ENCODE measurements around the gene ZPLD1.

DNA sequence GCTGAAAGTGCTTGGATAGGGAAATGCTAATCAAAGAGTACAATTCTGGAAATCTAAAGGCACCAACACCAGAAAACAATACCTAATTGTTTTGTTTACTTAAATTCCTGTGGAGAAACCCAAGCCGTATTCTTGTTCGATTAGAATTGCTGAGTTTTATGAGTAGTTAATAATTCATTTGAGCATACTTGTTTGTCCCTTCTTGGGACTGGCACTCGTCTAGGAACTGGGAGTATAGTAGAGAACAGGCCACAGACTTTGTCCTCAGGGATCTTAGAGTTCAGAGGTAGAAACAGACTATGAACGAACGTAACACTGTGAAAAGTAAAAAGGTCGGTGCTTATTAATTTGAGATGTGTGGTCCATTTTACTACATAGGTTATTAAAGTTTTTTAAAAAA lies 39.4 kb downstream of the ZPLD1 start:
- TF ChIP-seq, protein P1, sequence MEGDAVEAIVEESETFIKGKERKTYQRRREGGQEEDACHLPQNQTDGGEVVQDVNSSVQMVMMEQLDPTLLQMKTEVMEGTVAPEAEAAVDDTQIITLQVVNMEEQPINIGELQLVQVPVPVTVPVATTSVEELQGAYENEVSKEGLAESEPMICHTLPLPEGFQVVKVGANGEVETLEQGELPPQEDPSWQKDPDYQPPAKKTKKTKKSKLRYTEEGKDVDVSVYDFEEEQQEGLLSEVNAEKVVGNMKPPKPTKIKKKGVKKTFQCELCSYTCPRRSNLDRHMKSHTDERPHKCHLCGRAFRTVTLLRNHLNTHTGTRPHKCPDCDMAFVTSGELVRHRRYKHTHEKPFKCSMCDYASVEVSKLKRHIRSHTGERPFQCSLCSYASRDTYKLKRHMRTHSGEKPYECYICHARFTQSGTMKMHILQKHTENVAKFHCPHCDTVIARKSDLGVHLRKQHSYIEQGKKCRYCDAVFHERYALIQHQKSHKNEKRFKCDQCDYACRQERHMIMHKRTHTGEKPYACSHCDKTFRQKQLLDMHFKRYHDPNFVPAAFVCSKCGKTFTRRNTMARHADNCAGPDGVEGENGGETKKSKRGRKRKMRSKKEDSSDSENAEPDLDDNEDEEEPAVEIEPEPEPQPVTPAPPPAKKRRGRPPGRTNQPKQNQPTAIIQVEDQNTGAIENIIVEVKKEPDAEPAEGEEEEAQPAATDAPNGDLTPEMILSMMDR (conservative IDR thresholded peaks at IDR 0.05; ENCODE audit: low read depth, low read length): no peak
- no peak for TF ChIP-seq EZH2 (IDR thresholded peaks at IDR 0.05; ENCODE audit: low read length, unreplicated experiment)
- no peak for TF ChIP-seq EZH2phosphoT487 (IDR thresholded peaks at IDR 0.05; ENCODE audit: borderline replicate concordance, low read length)
